MM.1S (cell line): Measurements from ENCODE around the gene TMEFF2.

ENCODE experiments used
- CTCF ChIP-seq: fragments of 300-600 bp; sonication (generic); IDR thresholded peaks from 2 replicates; pipeline ENCODE4 v1.5.1; 2016; ENCODE audit warnings: antibody characterized with exemption, low read length, mixed read lengths
- EZH2 ChIP-seq: fragments of 300-600 bp; sonication (generic); optimal IDR thresholded peaks from 2 replicates; pipeline ENCODE3; 2017; ENCODE audit warnings: low read depth, mild to moderate bottlenecking, antibody characterized with exemption, low read length, mixed read lengths

GRCh38 chr2:192196421-192197194 lies 1.9 kb upstream of the TMEFF2 start:
- no peak for TF ChIP-seq EZH2
- no peak for TF ChIP-seq CTCF
